ENCODE data around the gene C1orf141. TPM values are rescaled to one million over a fixed set of nuclear protein-coding genes. Genes with fewer than 3 reads are reported as not detected.
"Not testable (repeated sequence)": the region's sequence is repeated elsewhere in the genome, so short reads cannot be mapped to it uniquely, and the experiment has no call there.

Gene C1orf141
- total RNA-seq, 2 experiments from 2014 or later: not detected

DNA sequence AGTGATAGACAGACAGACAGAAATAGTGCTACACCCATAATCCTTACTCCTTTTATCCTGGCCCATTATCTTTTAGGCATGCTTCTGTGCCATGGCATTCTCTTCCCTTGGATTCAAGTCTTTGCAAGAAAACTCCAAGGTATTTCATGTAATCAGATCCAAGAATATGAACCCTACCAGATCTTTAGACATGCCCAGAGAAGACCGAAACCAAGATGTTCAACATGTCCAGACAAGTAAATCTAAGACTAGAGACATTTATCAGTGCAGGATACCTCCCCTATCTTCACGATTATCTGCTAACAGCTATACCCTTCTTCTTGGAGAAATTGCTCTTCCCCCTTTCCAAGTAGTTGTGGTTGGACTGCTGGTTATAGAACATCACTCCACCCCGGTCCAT, 11.8 kb upstream of the C1orf141 start:
- POLR2A ChIA-PET: interaction anchor here (1.2 kb wide), 1 partner anchor 93 kb away, joined by 3 read pairs; the partner anchor contains the start of gene SLC35D1
- Mint-ChIP-seq H3K27ac (no peak overlapping the region), H3K36me3 (ENCODE audit: low read depth) (no peaks in the 10 kb centered on the region), H3K27me3 (peaks cover 7% of the 10 kb centered on the region), H3K9me3 (no peaks in the 10 kb centered on the region), H3K4me1 (ENCODE audit: low read depth) (peaks cover 53% of the 10 kb centered on the region), H3K4me3 (no peak overlapping the region)
- ATAC-seq (no peak), DNase-seq (no peak)
- CTCF ChIA-PET: interaction anchor here (1.7 to 7.8 kb wide), 3 partner anchors 66 to 165 kb away, joined by 3 to 200 read pairs (median 74); no protein-coding TSS in a partner anchor
- intact Hi-C loops (cut with micrococcal nuclease): loop anchor here (5.0 kb wide), 2 partner anchors 66 to 149 kb away; no protein-coding TSS in a partner anchor
- TF ChIP-seq CTCF (IDR thresholded peaks at IDR 0.05): no peak

GRCh38 chr1:67146101-67146500, 11.3 kb upstream of the C1orf141 start:
- intact Hi-C loops (cut with micrococcal nuclease): loop anchor here (5.0 kb wide), 2 partner anchors 66 to 149 kb away; no protein-coding TSS in a partner anchor

GRCh38 chr1:67144696-67145095, 9.9 kb upstream of the C1orf141 start:
- no peak overlapping the region for H3K4me3 Mint-ChIP-seq
- H3K27me3 Mint-ChIP-seq: no peaks in the 10 kb centered on the region
- DNase-seq: peak; percentile 58
- intact Hi-C loops (cut with micrococcal nuclease): loop anchor here (5.0 kb wide), 2 partner anchors 68 to 147 kb away; no protein-coding TSS in a partner anchor
- H3K9me3 Mint-ChIP-seq: no peaks in the 10 kb centered on the region
- H3K4me1 Mint-ChIP-seq (ENCODE audit: low read depth): peaks cover 47% of the 10 kb centered on the region
- H3K27ac Mint-ChIP-seq: no peak overlapping the region
- ChIA-PET POLR2A (interaction anchor here (0.7 kb wide), 1 partner anchor 23 kb away, joined by 3 read pairs; no protein-coding TSS in a partner anchor), CTCF (interaction anchor here (0.6 to 7.8 kb wide), 35 partner anchors 8 to 420 kb away, joined by 3 to 200 read pairs (median 3); partner anchors contain the start of genes C1orf141 and IL23R)
- peak; percentile 77 for TF ChIP-seq CTCF (IDR thresholded peaks at IDR 0.05)
- H3K36me3 Mint-ChIP-seq (ENCODE audit: low read depth): no peaks in the 10 kb centered on the region
- no peak for ATAC-seq

More at GRCh38 chr1:67146101-67146500, 11.3 kb upstream of the C1orf141 start:
- Mint-ChIP-seq H3K27ac (no peak overlapping the region), H3K4me3 (no peak overlapping the region), H3K27me3 (peaks cover 5% of the 10 kb centered on the region), H3K36me3 (ENCODE audit: low read depth) (no peaks in the 10 kb centered on the region), H3K9me3 (no peaks in the 10 kb centered on the region), H3K4me1 (ENCODE audit: low read depth) (peaks cover 50% of the 10 kb centered on the region)
- no peak for TF ChIP-seq CTCF (IDR thresholded peaks at IDR 0.05)
- DNase-seq (no peak), ATAC-seq (no peak)
- CTCF ChIA-PET: interaction anchor here (1.0 to 7.8 kb wide), 6 partner anchors 11 to 184 kb away, joined by 3 to 200 read pairs (median 4); partner anchors contain the start of gene C1orf141
- POLR2A ChIA-PET: interaction anchor here (0.8 kb wide), 1 partner anchor 286 kb away, joined by 3 read pairs; no protein-coding TSS in a partner anchor

DNA sequence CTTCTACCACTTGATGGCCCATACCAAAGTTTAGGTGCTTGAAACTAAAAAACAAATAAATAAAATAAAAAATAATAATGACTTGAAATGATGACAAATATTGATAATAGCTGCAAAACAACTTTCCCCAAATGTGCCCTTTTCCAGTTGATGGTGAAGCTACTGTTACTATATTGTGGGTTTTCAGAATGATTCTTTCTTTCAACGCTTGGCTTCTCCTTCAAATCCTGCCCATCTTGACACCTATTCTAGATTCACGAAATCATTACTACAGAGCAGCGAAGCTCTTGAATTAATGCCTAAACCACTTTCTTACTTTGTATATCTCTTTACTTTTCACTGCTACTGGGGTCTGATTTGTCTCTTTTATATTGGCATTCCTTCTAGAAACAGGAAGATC, 9.2 kb upstream of the C1orf141 start:
- H3K9me3 Mint-ChIP-seq: no peaks in the 10 kb centered on the region
- no peak overlapping the region for H3K27ac Mint-ChIP-seq
- POLR2A ChIA-PET: interaction anchor here (0.6 to 0.7 kb wide), 2 partner anchors 22 to 23 kb away, joined by 3 read pairs; partner anchors contain the start of gene IL23R
- peaks cover 40% of the 10 kb centered on the region for H3K4me1 Mint-ChIP-seq (ENCODE audit: low read depth)
- no peaks in the 10 kb centered on the region for H3K36me3 Mint-ChIP-seq (ENCODE audit: low read depth)
- DNase-seq (no peak), ATAC-seq (no peak)
- H3K4me3 Mint-ChIP-seq: no peak overlapping the region
- intact Hi-C loops (cut with micrococcal nuclease): no loop called here
- TF ChIP-seq CTCF (IDR thresholded peaks at IDR 0.05): no peak
- H3K27me3 Mint-ChIP-seq: no peaks in the 10 kb centered on the region
- CTCF ChIA-PET: interaction anchor here (0.6 to 7.8 kb wide), 38 partner anchors 9 to 419 kb away, joined by 3 to 200 read pairs (median 3); partner anchors contain the start of genes C1orf141, IL23R and SLC35D1

DNA sequence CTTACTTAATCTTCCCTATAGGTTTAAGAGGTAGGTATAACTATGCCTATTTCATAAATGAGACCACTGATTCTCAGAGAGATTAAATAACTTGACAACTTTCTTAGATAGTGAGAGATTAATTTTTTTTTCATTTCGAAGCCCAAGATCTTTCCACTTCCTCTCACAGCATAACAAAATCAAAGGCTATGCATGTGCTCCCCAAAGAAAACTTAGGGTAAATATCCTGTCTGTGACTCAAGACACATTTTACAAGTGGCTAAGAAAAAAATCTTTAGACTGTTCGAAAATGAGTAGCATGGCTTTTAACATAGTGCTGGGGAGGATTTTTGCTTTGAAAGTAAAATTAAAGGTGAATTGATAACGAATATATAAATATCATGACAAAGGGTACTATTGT, 8.2 kb upstream of the C1orf141 start:
- ATAC-seq: peak; percentile 77
- intact Hi-C loops (cut with micrococcal nuclease): no loop called here
- DNase-seq: no peak
- Mint-ChIP-seq H3K9me3 (no peaks in the 10 kb centered on the region), H3K4me3 (no peak overlapping the region), H3K4me1 (ENCODE audit: low read depth) (peaks cover 34% of the 10 kb centered on the region), H3K27ac (peak overlapping the region; percentile 36), H3K36me3 (ENCODE audit: low read depth) (no peaks in the 10 kb centered on the region), H3K27me3 (no peaks in the 10 kb centered on the region)
- POLR2A ChIA-PET: no interaction called here
- TF ChIP-seq CTCF (IDR thresholded peaks at IDR 0.05): no peak
- CTCF ChIA-PET: interaction anchor here (1.0 to 7.8 kb wide), 6 partner anchors 16 to 147 kb away, joined by 3 to 200 read pairs (median 8); no protein-coding TSS in a partner anchor

- CTCF ChIA-PET: interaction anchor here (0.9 to 2.3 kb wide), 7 partner anchors 15 to 359 kb away, joined by 3 to 13 read pairs (median 3); no protein-coding TSS in a partner anchor
- H3K9me3 Mint-ChIP-seq; H3K36me3 Mint-ChIP-seq (ENCODE audit: low read depth); intact Hi-C loops (cut with micrococcal nuclease); ATAC-seq; DNase-seq; H3K27ac Mint-ChIP-seq; H3K27me3 Mint-ChIP-seq; POLR2A ChIA-PET; H3K4me3 Mint-ChIP-seq: not testable (repeated sequence)
- peaks cover 32% of the 10 kb centered on the region for H3K4me1 Mint-ChIP-seq (ENCODE audit: low read depth)
Measured at GRCh38 chr1:67141832-67142231, 7.1 kb upstream of the C1orf141 start.
